IMR-90 (cell line): Measurements from ENCODE around the gene ZDHHC6. TPM values are rescaled to one million over a fixed set of nuclear protein-coding genes. Genes with fewer than 3 reads are reported as not detected.

Source experiments
- ATAC-seq: fragments of 200-7000 bp; cut with Tn5 transposase; 2 replicates; pipeline ENCODE4 v1.9.1; 2020; ENCODE audit warnings: low read depth, mild to moderate bottlenecking, moderate library complexity
- BruUV-seq: library from RNA; stranded (reverse); fragments of 400-500 nt; replicated peaks from 2 replicates; lab custom pipeline; 2021; lab: Mats Ljungman, UMichigan
- CTCF ChIA-PET: fragments of 300-600 bp; formaldehyde crosslinking; extraction: SDS; loops from one replicate; lab custom pipeline; 2021; ENCODE audit warnings: antibody characterized with exemption; lab: Yijun Ruan, JAX
- POLR2A ChIA-PET: fragments of 300-600 bp; sonication (Branson Sonifier 250); formaldehyde crosslinking; loops from one replicate; lab custom pipeline; 2022; ENCODE audit warnings: antibody characterized with exemption; ENCODE audit not compliant: unreplicated experiment; lab: Charles Lee
- DNase-seq: peaks from one replicate; pipeline ENCODE4 v3.0.0; 2013
- H2AFZ ChIP-seq: replicated peaks from 2 replicates; pipeline ENCODE3; 2013; ENCODE audit warnings: low read length, mild to moderate bottlenecking; ENCODE audit not compliant: poor library complexity
- H2AK5ac ChIP-seq: 2 replicates; pipeline ENCODE4 v1.6.1; 2013; ENCODE audit warnings: low read depth, low read length, inconsistent platforms
- H2AK9ac ChIP-seq: replicated peaks from 2 replicates; pipeline ENCODE3; 2013; ENCODE audit warnings: mild to moderate bottlenecking, low read depth, low read length, moderate library complexity; ENCODE audit not compliant: poor library complexity
- H2BK120ac ChIP-seq: 2 replicates; pipeline ENCODE4 v1.6.1; 2013; ENCODE audit warnings: low read depth, low read length, inconsistent platforms
- H2BK15ac ChIP-seq: 3 replicates; pipeline ENCODE4 v1.6.1; 2013; ENCODE audit warnings: low read depth, low read length, inconsistent platforms
- H2BK20ac ChIP-seq: 2 replicates; pipeline ENCODE4 v1.6.1; 2013; ENCODE audit warnings: low read depth, mild to moderate bottlenecking, inconsistent platforms, low read length, moderate library complexity
- H2BK5ac ChIP-seq: 2 replicates; pipeline ENCODE4 v1.6.1; 2013; ENCODE audit warnings: mild to moderate bottlenecking, low read depth, low read length, inconsistent platforms; ENCODE audit not compliant: poor library complexity, severe bottlenecking
- H3K14ac ChIP-seq: replicated peaks from 2 replicates; pipeline ENCODE4 v1.6.1; 2013; ENCODE audit warnings: low read depth, low read length, inconsistent platforms
- H3K18ac ChIP-seq: 2 replicates; pipeline ENCODE4 v1.6.1; 2013; ENCODE audit warnings: low read depth, low read length, control low read depth
- H3K23ac ChIP-seq: 2 replicates; pipeline ENCODE4 v1.6.1; 2013; ENCODE audit warnings: low read depth, low read length, inconsistent platforms
- H3K27ac ChIP-seq: 2 replicates; pipeline ENCODE4 v1.5.1; 2013; ENCODE audit warnings: mild to moderate bottlenecking, control low read depth, low read length; ENCODE audit not compliant: insufficient read depth
- H3K27me3 ChIP-seq: 2 replicates; pipeline ENCODE4 v1.6.1; 2013; ENCODE audit warnings: low read length; ENCODE audit not compliant: control insufficient read depth, insufficient read depth
- H3K36me3 ChIP-seq: 2 replicates; pipeline ENCODE4 v1.6.1; 2013; ENCODE audit warnings: low read length, mixed read lengths; ENCODE audit not compliant: control insufficient read depth, insufficient read depth
- H3K4ac ChIP-seq: 2 replicates; pipeline ENCODE4 v1.6.1; 2013; ENCODE audit warnings: low read depth, low read length, inconsistent platforms
- H3K4me1 ChIP-seq: 2 replicates; pipeline ENCODE4 v1.6.1; 2013; ENCODE audit warnings: low read length, mixed read lengths; ENCODE audit not compliant: control insufficient read depth, insufficient read depth
- H3K4me2 ChIP-seq: 2 replicates; pipeline ENCODE4 v1.6.1; 2013; ENCODE audit warnings: low read depth, mild to moderate bottlenecking, control low read depth, low read length, moderate library complexity
- H3K4me3 ChIP-seq: 2 replicates; pipeline ENCODE4 v1.5.1; 2013; ENCODE audit warnings: low read depth, mild to moderate bottlenecking, control low read depth, low read length, moderate library complexity; ENCODE audit not compliant: insufficient read depth
- H3K56ac ChIP-seq: 2 replicates; pipeline ENCODE4 v1.6.1; 2013; ENCODE audit warnings: low read length, inconsistent platforms; ENCODE audit not compliant: insufficient read depth; ENCODE audit errors: extremely low read depth
- H3K79me1 ChIP-seq, 2 experiments: 2 replicates each; pipeline ENCODE4 v1.6.1; 2013; ENCODE audit warnings: low read length in 2 of 2, inconsistent platforms in 1 of 2, low read depth in 1 of 2
- H3K9ac ChIP-seq: 2 replicates; pipeline ENCODE4 v1.6.1; 2013; ENCODE audit warnings: low read depth, low read length, control low read depth
- H3K9me1 ChIP-seq: 2 replicates; pipeline ENCODE4 v1.6.1; 2013; ENCODE audit warnings: low read length, inconsistent platforms; ENCODE audit not compliant: insufficient read depth
- H3K9me3 ChIP-seq: 2 replicates; pipeline ENCODE4 v1.6.1; 2013; ENCODE audit warnings: low read length; ENCODE audit not compliant: control insufficient read depth, insufficient read depth
- H4K20me1 ChIP-seq: 2 replicates; pipeline ENCODE4 v1.6.1; 2013; ENCODE audit warnings: low read length, inconsistent platforms; ENCODE audit not compliant: insufficient read depth
- H4K5ac ChIP-seq: 2 replicates; pipeline ENCODE4 v1.6.1; 2013; ENCODE audit warnings: mild to moderate bottlenecking, low read depth, low read length, control low read depth
- H4K8ac ChIP-seq, 2 experiments: 2 replicates each; pipeline ENCODE4 v1.6.1; 2013; ENCODE audit warnings: low read depth in 2 of 2, low read length in 2 of 2, control low read depth in 1 of 2, inconsistent platforms in 1 of 2
- H4K91ac ChIP-seq: 2 replicates; pipeline ENCODE4 v1.6.1; 2013; ENCODE audit warnings: low read depth, low read length, inconsistent platforms; ENCODE audit not compliant: insufficient read depth
- BHLHE40 ChIP-seq: fragments of 150-350 bp; IDR thresholded peaks from 2 replicates; pipeline ENCODE4 v1.6.1; 2016; ENCODE audit warnings: mild to moderate bottlenecking, low read depth, low read length
- CEBPB ChIP-seq: IDR thresholded peaks from 2 replicates; pipeline ENCODE4 v1.6.1; 2012; ENCODE audit warnings: low read depth, low read length, improper control_type of control experiment
- CHD1 ChIP-seq: IDR thresholded peaks from 2 replicates; pipeline ENCODE4 v1.6.1; 2012; ENCODE audit warnings: low read depth, low read length, improper control_type of control experiment
- CTCF ChIP-seq: conservative IDR thresholded peaks from 2 replicates; pipeline ENCODE4 v1.5.1; 2012; ENCODE audit warnings: mild to moderate bottlenecking, low read depth, low read length, improper control_type of control experiment
- ELK1 ChIP-seq: fragments of 150-350 bp; IDR thresholded peaks from 2 replicates; pipeline ENCODE4 v1.6.1; 2016; ENCODE audit warnings: low read depth, mild to moderate bottlenecking, low read length, moderate library complexity, borderline replicate concordance
- FOS ChIP-seq: fragments of 150-350 bp; IDR thresholded peaks from 2 replicates; pipeline ENCODE4 v1.6.1; 2016; ENCODE audit warnings: low read depth, low read length
- MAFK ChIP-seq: IDR thresholded peaks from 2 replicates; pipeline ENCODE4 v1.6.1; 2012; ENCODE audit warnings: low read depth, low read length, improper control_type of control experiment
- MAZ ChIP-seq: IDR thresholded peaks from 2 replicates; pipeline ENCODE4 v1.6.1; 2012; ENCODE audit warnings: low read depth, mild to moderate bottlenecking, low read length, improper control_type of control experiment, moderate library complexity, borderline replicate concordance
- MXI1 ChIP-seq: IDR thresholded peaks from 2 replicates; pipeline ENCODE4 v1.6.1; 2012; ENCODE audit warnings: low read depth, mild to moderate bottlenecking, low read length, moderate library complexity, borderline replicate concordance
- NFE2L2 ChIP-seq: fragments of 150-350 bp; IDR thresholded peaks from 2 replicates; pipeline ENCODE4 v1.6.1; 2016; ENCODE audit warnings: low read depth, mild to moderate bottlenecking, low read length
- RAD21 ChIP-seq: IDR thresholded peaks from 2 replicates; pipeline ENCODE4 v1.6.1; 2012; ENCODE audit warnings: low read length, improper control_type of control experiment
- RCOR1 ChIP-seq: IDR thresholded peaks from 2 replicates; pipeline ENCODE4 v1.6.1; 2012; ENCODE audit warnings: mild to moderate bottlenecking, low read length, improper control_type of control experiment; ENCODE audit not compliant: insufficient replicate concordance
- RFX5 ChIP-seq: IDR thresholded peaks from 2 replicates; pipeline ENCODE4 v1.8.0; 2012; ENCODE audit warnings: low read depth, mild to moderate bottlenecking, low read length, moderate library complexity
- SMC3 ChIP-seq: fragments of 150-350 bp; IDR thresholded peaks from 2 replicates; pipeline ENCODE4 v1.6.1; 2016; ENCODE audit warnings: low read depth, mild to moderate bottlenecking, antibody characterized with exemption, low read length, moderate library complexity
- USF2 ChIP-seq: fragments of 150-350 bp; IDR thresholded peaks from 2 replicates; pipeline ENCODE4 v1.6.1; 2017; ENCODE audit warnings: mild to moderate bottlenecking, antibody characterized with exemption, low read length, low read depth
- dilution Hi-C: fragments of 300-500 bp; cut with HindIII; formaldehyde crosslinking; loops from one replicate; pipeline ENCODE4 v1.14.3; 2018; ENCODE audit warnings: low sequenced_read_pairs; ENCODE audit not compliant: unreplicated experiment
- in situ Hi-C: fragments of 300-500 bp; cut with MboI; formaldehyde crosslinking; loops from 3 replicates; pipeline ENCODE4 v1.14.3; 2019; ENCODE audit warnings: low sequenced_read_pairs, inconsistent platforms, mixed read lengths
- intact Hi-C: fragments of 100-400 bp; cut with micrococcal nuclease; formaldehyde crosslinking; loops from 2 replicates; pipeline ENCODE4 v1.10.0; 2022
- polyA plus RNA-seq, 3 experiments: library from polyadenylated mRNA; depleted of rRNA; stranded (reverse); fragments of >200 nt; gene quantifications; 2 replicates each; pipeline ENCODE4 v1.2.3, GENCODE V29; 2012; ENCODE audit warnings: low replicate concordance in 1 of 3
- total RNA-seq: library from RNA; depleted of rRNA; stranded (reverse); fragments of >200 nt; gene quantifications from 2 replicates; pipeline ENCODE4 v1.2.3, GENCODE V29; 2012

ZDHHC6 gene
- total and polyA plus RNA-seq, 2 of the 4 experiments (the other 2 are of a cell fraction) = 17.4 to 21.6 TPM

GRCh38 chr10:112487964-112488363 lies 41.2 kb upstream of the ZDHHC6 start:
- no peak overlapping the region for H3K23ac ChIP-seq
- no peak overlapping the region for H4K5ac ChIP-seq
- no peak overlapping the region for H3K27ac ChIP-seq
- H3K4me1 ChIP-seq = no peaks in the 10 kb centered on the region
- H4K8ac ChIP-seq = no peak overlapping the region
- H4K91ac ChIP-seq = no peak overlapping the region
- H3K9me3 ChIP-seq = no peaks in the 10 kb centered on the region
- in situ Hi-C loops = no loop called here
- no peak overlapping the region for H3K14ac ChIP-seq
- BruUV-seq = no TSS peak
- no peaks in the 10 kb centered on the region; a peak in 1 of 4 replicates for H3K79me1 ChIP-seq
- ChIA-PET CTCF (interaction anchor here (1.0 to 2.2 kb wide), 2 partner anchors 11 to 48 kb away, joined by 4 to 7 read pairs; no protein-coding TSS in a partner anchor), POLR2A (no interaction called here)
- no peak overlapping the region for H2BK5ac ChIP-seq
- H2BK20ac ChIP-seq = no peak overlapping the region
- H3K27me3 ChIP-seq = no peaks in the 10 kb centered on the region
- no peak overlapping the region for H2BK15ac ChIP-seq
- H3K9me1 ChIP-seq = no peaks in the 10 kb centered on the region
- no peak overlapping the region for H3K56ac ChIP-seq
- H3K4me3 ChIP-seq = no peak overlapping the region
- H4K20me1 ChIP-seq = no peaks in the 10 kb centered on the region
- H2AK9ac ChIP-seq = no peak overlapping the region
- no peak overlapping the region for H2BK120ac ChIP-seq
- intact Hi-C loops = no loop called here
- dilution Hi-C loops = no loop called here
- no peak overlapping the region for H3K4ac ChIP-seq
- H3K4me2 ChIP-seq = no peak overlapping the region
- H2AFZ ChIP-seq = no peak overlapping the region
- no peak overlapping the region for H2AK5ac ChIP-seq
- no peak overlapping the region for H3K9ac ChIP-seq
- ATAC-seq (no peak), DNase-seq (no peak)
- no peaks in the 10 kb centered on the region for H3K36me3 ChIP-seq
- H3K18ac ChIP-seq = no peak overlapping the region
- TF ChIP-seq RFX5 (no peak), CEBPB (no peak), MAFK (no peak), CHD1 (no peak), ELK1 (no peak), BHLHE40 (no peak), NFE2L2 (no peak), RCOR1 (no peak), RAD21 (no peak), USF2 (no peak), CTCF (no peak), SMC3 (no peak), MXI1 (no peak), FOS (no peak), MAZ (no peak)
